Effector CD8-positive, alpha-beta T cell (primary cell): ENCODE results near the gene MRPL54.

ENCODE experiments used
- DNase-seq: peaks from one replicate; lab custom pipeline; 2025; lab: John Stamatoyannopoulos, UW

MRPL54 gene

GRCh38 chr19:3785451-3785937 lies 23.0 kb downstream of the MRPL54 start:
- DNase-seq, result no peak

DNA sequence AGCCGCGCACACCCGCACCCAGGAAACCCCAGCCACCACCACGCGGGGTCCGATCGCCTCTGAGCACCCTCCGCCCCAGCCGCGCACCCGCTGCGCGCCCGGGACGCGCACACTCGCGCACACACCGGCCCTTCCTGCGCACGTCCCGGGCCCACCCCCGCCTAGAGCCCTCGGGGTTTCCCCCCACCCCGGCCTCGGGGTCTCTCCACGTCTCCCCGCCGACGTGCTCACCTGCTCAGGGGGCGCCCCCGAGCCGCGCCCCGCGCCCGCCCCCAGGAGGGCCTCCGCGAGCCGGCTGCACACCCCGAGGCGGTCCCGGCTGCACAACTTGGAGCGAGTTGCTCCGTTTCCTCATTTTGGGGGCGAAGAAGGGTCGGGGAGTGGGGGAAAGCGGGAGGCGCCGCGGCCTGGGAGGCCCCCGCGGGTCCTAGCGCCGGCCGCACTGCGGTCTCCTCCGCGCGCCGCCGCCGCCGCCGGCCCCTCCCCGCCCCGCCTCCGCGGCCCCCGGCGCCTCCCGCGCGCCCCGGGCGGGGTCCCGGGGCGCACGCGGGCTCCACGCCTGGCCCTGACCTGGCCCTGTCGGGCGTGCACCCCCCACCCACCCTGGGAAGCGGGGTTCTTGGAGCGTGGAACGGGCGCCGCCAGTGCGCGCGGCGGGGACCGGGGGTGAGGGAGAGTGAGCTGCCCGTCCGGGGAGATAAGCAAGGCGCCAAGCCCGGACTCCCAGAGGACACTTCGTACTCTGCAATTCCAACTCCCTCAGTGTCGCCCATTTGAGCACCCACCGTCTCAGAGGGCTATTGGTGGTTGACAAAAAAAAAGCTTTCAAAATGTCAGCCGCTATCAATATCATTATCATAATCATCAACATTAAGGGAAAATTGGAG lies 23.7 kb downstream of the MRPL54 start, which contains the start of gene MATK:
TSS of gene MATK (minus strand) at position 444 of the 887 bp plus-strand sequence. CDS start 1,246 bp downstream, outside the sequence.
- DNase-seq, result no peak

GRCh38 chr19:3788996-3789778 lies 26.7 kb downstream of the MRPL54 start:
- no peak for DNase-seq

- DNase-seq, result no peak
Measured at GRCh38 chr19:3790209-3790734, 27.8 kb downstream of the MRPL54 start.

- no peak for DNase-seq
Measured at GRCh38 chr19:3790941-3791340, 28.5 kb downstream of the MRPL54 start.

- no peak for DNase-seq
Measured at GRCh38 chr19:3792114-3792513, 29.6 kb downstream of the MRPL54 start.

- DNase-seq, result no peak
Measured at GRCh38 chr19:3793799-3794198, 31.3 kb downstream of the MRPL54 start.

DNA sequence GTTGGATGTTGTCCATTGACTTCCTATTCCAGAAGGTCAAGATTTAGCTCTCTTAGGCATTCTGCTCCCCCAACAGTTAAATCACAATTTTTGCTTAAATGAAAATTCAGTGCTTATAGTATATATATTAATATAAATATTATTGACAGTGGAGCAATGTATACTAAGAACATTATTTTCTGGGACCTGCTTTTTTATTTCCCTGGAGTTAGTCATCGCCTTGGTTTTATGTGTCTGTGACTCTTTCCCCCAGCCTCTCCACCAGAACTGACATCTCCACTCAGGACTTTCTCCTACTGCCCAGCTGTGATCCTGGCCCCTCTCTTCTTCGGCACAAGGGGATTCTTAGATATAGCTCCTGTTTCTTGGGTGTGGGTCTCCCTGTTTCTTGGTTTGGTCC lies 33.9 kb downstream of the MRPL54 start:
- DNase-seq, result no peak

DNA sequence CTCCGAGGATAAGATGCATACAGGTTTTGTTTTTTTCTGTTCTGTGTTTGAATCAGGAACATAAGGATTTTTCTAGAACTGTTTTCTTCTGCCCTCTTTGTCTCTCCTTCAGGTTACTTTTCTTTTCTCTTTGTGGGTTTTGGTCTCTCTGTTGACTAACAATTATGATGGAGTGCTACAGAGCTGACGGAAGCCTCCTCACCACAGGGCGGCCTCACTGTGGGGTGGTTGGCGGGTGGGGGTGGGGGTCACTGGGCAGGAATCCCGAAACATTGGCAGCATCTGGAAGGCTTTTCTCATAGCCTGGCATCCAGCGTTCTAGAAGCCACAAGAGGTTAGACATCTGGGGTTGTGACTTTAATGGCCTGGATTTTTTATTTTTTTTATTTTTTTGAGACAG lies 35.7 kb downstream of the MRPL54 start:
- no peak for DNase-seq

GRCh38 chr19:3800996-3801395 lies 38.5 kb downstream of the MRPL54 start:
- no peak for DNase-seq

DNA sequence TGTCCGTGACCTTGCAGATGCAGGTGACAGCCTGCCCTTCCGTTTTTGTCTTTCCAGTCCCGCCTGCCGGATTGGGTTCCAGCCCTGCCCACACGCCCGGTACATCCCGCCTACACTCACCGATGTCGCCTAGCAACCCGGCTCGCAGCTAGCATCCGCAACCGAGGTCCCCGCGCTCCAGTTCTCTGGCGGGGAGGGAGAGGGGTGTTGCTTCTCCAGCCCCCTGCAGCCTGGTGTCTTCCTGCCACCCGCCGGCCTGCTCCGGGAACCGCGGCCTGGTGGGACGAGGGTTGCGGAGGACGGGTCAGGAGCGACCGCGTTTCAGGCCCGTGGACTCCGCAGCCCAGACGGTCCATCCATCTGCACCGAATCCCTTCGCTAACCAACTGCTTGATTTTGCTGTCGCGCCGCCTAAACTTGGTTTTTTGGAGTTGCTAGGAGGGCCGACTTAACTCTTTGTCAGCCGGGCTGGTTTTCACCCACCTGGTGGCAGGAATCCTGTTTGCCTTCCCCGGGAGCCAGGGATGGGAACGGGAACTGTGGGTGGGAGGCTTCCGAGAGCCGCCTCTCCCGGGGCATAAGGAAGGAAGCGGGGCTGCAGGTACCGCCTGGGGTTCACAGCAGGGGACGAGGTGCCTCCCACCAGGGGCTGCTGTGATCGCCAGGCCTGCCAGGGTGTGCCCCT lies 39.1 kb downstream of the MRPL54 start:
- DNase-seq, result peak; percentile 27

GRCh38 chr19:3803114-3803888 lies 40.8 kb downstream of the MRPL54 start:
- DNase-seq, result no peak

- no peak for DNase-seq
Measured at GRCh38 chr19:3803986-3804385, 41.5 kb downstream of the MRPL54 start.

- DNase-seq, result no peak
Measured at GRCh38 chr19:3804429-3804828, 41.9 kb downstream of the MRPL54 start.

DNA sequence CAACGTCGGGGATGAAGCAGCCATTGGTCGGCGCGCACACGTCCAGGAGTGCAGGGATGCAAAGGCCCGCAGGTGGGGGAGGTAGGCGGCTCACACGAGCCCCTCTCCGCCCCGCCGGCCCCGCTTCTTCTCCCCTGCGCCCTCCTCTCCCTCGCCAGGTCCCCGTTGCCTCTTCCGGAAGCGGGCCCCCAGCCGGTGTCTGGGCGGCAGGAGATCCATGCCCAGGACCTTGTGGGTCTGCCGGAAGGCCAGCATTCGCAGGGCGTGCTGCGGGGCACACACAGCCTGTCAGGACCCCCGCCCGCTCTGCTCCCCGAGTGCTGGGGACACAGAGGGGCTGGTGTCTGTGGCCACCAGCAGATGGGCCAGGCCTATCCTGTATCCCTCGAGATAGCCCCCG lies 43.4 kb downstream of the MRPL54 start:
- no peak for DNase-seq

DNA sequence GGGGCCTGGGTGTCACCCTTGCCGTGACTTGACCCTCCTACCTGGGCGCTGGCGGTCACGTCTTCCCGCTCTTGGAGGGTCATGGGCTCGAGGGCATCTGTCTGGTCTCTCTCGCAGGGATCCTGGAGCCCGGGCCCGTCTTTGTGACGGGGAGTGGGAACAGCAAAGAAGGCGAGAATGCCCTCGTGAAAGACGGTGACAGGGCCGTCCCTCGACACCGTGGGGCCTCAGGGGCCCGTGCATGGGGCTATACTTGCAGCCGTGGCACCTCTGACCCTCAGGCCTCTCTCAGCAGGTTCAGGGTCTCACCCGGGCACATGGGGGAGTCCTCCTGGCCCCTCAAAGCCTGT lies 44.6 kb downstream of the MRPL54 start:
- no peak for DNase-seq

DNA sequence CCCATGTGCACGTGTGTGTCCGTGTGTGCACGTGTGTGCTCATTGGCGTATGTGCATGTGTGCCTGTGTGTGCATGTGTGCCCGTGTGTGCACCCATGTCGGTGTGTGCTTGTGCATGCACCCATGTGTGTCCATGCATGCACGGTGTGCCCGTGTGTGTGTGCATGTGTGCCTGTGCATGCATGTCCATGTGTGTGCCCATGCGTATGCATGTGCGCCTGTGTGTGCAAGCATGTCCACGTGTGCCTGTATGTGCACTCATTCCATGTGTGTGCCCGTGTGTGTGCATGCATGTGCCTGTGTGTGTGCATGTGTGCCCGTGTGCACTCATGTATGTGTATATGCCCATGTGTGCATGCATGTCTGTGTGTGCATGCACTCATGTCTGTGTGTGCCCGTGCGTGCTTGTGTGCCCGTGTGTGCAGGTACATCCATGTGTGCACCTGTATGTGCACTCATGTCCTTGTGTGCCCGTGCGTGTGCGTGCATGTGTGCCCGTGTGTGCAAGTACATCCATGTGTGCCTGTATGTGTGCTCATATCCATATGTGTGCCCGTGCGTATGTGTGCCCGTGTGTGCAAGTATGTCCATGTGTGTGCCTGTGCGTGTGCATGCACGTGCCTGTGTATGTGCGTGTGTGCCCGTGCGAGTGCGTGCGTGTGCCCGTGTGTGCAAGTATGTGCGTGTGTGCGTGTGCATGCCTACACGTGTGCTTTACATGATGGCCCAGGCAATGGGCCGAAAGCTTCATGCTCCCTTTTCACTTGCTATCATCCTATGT lies 45.3 kb downstream of the MRPL54 start:
- no peak for DNase-seq

GRCh38 chr19:3808420-3809143 lies 46.1 kb downstream of the MRPL54 start:
- no peak for DNase-seq

- DNase-seq, result no peak
Measured at GRCh38 chr19:3809881-3810707, 47.6 kb downstream of the MRPL54 start.
